ENCODE data around the gene SEMG2.

Gene SEMG2

DNA sequence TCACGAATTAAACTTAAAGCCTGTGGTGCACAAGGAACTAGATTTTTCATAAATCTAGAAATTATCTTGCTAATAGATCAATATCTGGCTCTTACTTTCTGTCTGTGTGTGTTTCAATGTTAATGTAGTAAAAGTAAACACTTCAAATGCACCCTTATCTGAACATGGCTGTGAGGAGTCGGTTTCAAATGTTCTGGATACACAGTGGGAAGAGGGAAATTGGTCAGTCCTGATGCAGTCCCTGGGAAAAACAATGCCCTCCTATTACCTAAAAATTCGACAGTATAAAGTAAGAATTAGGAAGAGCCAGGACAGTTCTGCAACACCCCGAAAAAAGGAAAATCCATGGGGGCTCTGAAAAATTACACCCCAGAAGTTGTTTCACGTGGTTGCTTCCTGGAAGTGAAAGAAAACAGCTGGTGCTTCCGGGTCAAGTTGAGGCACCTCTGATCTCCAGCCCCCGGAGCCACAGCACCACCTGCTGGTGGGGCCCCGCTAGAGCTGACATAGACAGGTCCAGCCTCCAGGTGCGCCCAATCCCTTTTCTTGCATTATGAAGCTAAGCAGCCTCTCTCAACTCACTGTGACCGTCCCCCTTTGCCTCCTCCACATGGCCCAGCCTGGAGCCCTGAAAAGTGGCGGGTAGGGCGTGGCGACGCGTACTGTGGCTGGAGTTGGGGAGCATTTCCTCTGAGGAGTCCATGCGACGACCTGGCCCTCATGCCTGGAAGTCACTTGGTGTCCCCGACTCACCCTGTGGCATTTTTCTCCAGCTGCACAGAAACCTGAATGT, 8.3 kb downstream of the SEMG2 start:
- no peak for DNase-seq

- DNase-seq, result no peak
These were observed 9.5 kb downstream of the SEMG2 start for GRCh38 chr20:45230631-45231030.

DNA sequence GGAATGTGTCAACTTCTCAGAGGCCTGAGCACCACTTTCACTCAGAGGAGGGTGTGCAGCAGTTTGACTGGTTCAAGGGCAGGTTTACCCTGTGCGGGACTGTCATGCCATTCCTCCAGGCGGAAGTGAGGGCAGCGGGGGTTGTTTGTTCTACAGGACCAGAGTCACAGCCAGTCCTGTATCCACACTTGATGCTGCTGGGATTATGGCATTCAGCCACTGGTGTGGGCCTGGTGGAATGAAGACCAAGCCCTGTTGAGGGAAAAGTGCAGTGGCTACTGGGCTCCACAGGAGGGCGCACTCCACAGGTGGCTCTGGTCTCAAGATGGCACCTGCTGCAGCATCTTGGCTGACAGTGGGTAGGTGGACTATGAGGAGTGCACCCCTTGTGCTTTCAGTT, 14.8 kb downstream of the SEMG2 start:
- no peak for DNase-seq

DNA sequence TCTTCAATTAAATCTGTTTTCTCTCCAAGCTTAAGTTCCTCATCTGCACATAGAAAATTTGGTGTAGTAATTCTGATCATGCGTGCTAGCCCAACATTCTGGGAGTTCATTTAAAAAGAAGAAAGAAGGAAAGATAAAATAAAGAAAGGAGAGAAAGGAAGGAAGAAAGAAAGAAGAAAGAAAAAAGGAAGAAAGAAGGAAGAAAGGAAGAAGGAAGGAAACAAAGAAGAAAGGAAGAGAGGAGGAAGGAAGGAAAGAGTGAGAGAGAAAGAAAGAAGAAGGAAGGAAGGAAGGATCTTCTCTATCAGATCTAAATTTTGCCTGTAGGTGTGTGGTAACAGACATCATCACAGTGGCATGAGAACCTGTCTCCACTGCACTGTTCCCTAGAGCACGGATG, 17.0 kb downstream of the SEMG2 start:
- DNase-seq, result no peak

DNA sequence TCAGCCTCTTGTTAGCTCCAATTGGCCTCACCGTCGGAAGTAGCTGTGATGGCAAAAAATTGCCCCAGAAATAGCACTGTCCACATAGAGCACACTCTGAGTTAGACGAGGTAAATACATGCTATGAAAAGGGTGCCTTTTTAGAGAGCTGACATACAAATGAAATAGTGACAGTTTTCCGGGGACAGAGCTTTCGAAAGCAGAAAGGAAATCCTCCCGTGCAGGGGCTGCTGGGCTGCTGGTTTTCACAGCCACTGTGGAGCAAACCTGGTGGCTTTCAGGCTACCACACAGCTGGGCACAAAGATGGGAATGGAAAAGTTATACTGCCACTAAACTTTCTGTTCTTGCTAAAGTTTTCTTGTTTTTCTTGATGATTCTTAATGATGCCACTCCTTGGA, 24.9 kb downstream of the SEMG2 start:
- DNase-seq, result no peak

- no peak for DNase-seq
These were observed 26.7 kb downstream of the SEMG2 start for GRCh38 chr20:45247865-45248264.

GRCh38 chr20:45248609-45249008, 27.4 kb downstream of the SEMG2 start:
- no peak for DNase-seq

GRCh38 chr20:45251884-45252560, 30.8 kb downstream of the SEMG2 start:
- no peak for DNase-seq

DNA sequence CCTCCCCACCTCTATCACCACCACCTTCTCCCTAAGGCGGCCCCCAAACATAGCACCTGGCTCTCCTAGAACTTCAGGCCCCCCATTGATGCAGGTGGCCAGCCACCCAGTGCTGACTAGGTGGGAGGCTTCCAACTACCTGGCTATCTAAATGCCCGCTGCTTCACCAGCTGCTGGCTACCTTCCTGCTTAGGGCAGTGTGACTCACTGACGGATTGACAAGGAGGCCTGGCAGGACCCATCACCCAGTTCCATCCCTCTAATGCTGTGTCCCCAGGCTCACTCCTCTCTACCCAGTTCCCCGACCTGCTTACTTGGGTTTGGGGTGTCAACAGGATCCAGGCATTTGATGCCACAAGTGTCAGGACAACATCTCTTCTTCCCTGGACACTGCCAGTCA, 32.1 kb downstream of the SEMG2 start:
- no peak for DNase-seq

DNA sequence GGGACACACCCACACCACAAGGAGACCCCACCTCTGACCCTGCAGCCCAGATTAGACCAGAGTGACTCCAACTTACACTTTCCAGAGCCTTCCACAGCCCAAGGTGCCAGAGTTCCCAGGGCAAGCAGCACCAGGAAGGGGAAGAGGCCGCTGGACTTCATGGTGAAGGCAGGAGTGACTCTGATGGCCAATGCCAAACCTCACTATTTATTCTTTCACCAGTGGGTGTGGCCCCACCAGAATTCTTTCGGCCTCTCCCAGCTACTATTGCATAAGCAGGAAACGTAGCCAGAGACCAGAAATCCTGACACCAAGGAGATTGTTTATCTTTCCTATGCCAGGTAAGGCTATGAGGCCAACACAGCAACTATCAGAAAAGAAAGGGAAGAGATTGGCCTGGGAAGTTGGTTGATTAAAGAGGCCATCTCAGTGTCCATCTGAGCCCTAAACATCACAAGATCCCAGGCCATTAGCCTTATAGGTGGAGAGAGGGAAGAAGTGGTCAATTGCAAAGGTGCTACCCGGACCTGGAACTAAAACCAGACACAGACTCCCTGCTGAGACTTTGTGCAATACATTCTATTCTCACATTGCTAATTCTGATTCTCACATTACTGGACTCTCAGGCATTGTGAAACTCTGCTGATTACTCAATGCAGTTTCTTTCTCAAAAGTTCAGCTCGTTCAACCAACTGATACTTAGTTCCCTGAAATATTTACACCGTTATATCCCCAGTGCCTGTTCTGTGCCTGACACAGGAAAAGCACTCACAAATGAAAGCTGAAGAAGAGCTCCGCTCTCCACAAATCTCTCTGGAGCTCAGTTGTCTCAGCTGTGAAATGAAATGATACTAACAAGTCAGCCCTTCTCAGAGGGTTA, 33.5 kb downstream of the SEMG2 start, which contains the start of gene SLPI:
Gene SLPI, minus strand, starts transcription at position 182 of the 880 bp plus-strand sequence. Its CDS starts 21 bp downstream, at position 161.
- no peak for DNase-seq

- no peak for DNase-seq
These were observed 36.0 kb downstream of the SEMG2 start for GRCh38 chr20:45257161-45257560.

GRCh38 chr20:45257711-45258110, 36.5 kb downstream of the SEMG2 start:
- DNase-seq, result no peak

DNA sequence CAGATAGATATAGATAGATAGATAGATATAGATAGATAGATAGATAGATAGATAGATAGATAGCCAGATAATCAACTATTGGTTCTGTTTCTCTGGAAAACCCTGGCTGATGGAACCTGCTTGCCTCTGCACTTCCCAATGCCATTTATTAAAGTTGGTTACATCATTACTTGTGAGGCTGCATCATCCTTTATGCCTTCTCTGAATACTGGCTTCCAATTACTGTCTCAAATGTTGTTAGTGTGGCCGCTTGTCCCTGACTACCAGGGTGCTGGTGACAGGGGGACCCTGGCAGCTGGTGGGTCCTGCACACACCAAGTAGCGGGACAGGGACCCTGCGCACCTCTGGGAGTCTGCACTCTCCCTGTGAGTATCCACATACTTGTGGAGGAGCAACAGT, 37.1 kb downstream of the SEMG2 start:
- no peak for DNase-seq

DNA sequence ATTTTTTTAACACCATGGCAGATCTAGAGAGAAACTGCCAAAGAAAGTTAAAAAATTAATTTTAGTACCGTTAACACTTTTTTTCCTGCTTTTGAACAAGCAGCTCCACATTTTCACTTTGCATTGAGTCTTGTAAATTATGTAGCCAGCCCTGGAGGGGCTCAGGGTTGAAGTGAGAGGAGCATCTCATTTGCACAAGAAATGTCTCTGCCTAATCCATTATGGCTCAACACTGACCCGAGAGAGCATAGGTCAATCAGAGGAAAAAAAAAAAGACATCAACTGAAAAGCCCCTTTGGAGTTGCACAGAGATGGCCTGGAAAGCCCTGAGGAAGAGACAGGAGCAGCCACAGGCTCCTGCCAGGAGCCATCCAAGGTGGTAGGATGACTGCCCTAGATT, 37.5 kb downstream of the SEMG2 start:
- no peak for DNase-seq

DNA sequence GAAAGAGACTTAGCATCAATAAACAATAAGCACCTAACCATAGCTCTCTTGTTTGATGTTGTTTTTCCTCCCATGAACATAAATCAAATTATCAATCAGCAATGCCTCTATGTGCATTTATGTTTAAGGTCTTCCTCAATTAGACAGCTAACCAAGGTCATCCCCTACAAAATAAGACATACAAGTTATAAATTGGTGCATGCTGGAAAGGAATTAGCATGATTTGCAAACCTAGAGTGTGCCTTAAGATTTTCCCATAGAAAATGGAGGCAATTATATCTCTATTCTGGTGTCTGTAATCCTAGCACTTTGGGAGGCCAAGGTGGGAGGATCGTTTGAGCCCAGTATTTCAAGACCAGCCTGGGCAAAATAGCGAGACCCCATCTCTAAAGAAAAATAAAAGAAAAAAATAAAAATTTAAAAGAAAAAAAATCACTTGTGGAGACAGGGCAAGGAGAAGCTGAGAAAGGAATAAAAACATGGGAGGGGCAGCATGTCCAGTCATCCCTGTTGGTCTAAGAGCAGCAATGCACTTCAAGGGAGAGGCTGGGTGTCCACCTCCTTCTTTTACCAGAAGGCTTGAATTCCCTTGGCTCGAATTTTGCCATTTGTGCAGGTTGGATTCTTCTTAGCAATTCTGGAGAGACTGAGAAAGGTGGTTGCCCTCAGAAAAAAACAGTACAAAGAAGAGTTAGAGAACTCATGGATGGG, 42.5 kb downstream of the SEMG2 start:
- no peak for DNase-seq

DNA sequence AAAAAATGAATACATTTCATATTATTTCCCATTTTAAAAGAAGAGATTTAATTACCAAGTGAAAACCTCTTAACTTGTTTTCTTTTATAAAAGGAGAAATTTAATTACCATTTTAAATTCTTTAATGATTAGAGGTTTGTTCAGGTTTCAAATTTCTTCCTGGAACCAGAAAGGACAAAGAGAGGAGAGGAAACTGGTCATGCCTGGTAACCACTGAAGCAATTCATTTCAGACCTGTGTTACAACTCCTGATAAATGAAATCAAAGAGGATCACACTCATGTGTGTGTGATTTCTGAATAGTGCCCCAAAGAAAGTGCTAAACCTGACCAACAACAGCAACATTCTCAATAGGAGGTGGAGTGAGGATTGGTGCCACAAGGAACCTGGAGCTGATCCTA, 45.8 kb downstream of the SEMG2 start:
- no peak for DNase-seq

GRCh38 chr20:45268531-45268930, 47.4 kb downstream of the SEMG2 start:
- no peak for DNase-seq

DNA sequence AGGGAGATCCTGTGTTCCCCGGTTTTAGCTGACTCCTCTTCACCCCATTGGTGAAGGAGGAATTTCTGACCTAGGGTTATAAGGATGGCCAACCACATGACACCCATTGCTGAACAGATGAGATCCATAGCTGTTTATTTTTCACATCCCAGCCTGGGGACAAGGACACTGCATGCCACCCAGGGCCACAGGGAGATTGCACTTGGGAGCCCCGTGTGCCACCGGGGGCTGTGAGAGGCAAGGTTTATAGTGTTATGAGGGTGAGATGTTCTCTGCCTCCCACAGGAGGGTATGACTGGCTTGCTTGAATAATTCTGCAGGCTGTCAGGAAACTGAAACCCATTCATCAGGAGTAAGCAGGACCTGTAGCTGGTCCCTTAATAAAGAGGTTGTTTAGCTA, 47.9 kb downstream of the SEMG2 start:
- DNase-seq, result no peak

- no peak for DNase-seq
These were observed 48.6 kb downstream of the SEMG2 start for GRCh38 chr20:45269754-45270270.

All from effector CD8-positive, alpha-beta T cell (primary cell).